Astrocyte (in vitro differentiated cells and primary cell): Measurements from ENCODE around the gene WBP1L.

ENCODE experiments used
- EZH2 ChIP-seq: IDR thresholded peaks from 2 replicates; pipeline ENCODE4 v1.6.1; 2012; ENCODE audit warnings: mild to moderate bottlenecking, low read length, inconsistent platforms; ENCODE audit not compliant: insufficient read depth
- TF ChIP-seq, protein P1 (sequence below): IDR thresholded peaks from 2 replicates; pipeline ENCODE4 v1.5.1; 2011; ENCODE audit warnings: low read depth, mild to moderate bottlenecking, inconsistent platforms, low read length, moderate library complexity; ENCODE audit not compliant: insufficient read depth

DNA sequence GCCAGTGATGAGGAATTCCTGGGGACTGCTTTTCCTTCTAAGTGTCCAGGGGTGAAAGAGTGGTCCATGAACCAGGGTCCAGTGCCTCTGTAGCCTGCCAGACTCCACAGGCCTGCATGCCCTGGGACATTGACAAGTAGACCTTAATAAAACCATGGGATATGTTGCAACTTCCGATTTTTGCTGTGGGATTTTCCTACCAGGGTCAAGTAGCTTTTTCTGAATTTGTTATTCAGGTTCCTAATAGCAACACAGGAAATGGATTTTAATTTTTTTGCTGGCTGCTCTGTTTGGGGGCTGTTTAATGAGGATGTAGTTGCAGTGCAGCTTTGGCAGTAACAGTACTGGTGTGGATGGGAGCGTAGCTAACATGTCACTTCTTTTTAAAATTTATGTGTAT, 42.1 kb downstream of the WBP1L start:
- TF ChIP-seq, protein P1, sequence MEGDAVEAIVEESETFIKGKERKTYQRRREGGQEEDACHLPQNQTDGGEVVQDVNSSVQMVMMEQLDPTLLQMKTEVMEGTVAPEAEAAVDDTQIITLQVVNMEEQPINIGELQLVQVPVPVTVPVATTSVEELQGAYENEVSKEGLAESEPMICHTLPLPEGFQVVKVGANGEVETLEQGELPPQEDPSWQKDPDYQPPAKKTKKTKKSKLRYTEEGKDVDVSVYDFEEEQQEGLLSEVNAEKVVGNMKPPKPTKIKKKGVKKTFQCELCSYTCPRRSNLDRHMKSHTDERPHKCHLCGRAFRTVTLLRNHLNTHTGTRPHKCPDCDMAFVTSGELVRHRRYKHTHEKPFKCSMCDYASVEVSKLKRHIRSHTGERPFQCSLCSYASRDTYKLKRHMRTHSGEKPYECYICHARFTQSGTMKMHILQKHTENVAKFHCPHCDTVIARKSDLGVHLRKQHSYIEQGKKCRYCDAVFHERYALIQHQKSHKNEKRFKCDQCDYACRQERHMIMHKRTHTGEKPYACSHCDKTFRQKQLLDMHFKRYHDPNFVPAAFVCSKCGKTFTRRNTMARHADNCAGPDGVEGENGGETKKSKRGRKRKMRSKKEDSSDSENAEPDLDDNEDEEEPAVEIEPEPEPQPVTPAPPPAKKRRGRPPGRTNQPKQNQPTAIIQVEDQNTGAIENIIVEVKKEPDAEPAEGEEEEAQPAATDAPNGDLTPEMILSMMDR = no peak
- no peak for TF ChIP-seq EZH2
